Suprapubic skin (tissue), 4 donors: ENCODE measurements around the gene KLHL1. TPM values are rescaled to one million over a fixed set of nuclear protein-coding genes. Genes with fewer than 3 reads are reported as not detected.

ENCODE experiments used
- DNase-seq, 2 donors: peaks; one replicate each; pipeline ENCODE4 v3.0.0-alpha.2; 2019; ENCODE audit warnings: low spot score in 2 of 2
- H3K27ac ChIP-seq: fragments of 200-600 bp; sonication (generic); one replicate; pipeline ENCODE4 v1.5.1; 2019
- H3K27me3 ChIP-seq: fragments of 200-600 bp; sonication (generic); one replicate; pipeline ENCODE4 v1.5.1; 2019
- H3K36me3 ChIP-seq: fragments of 200-600 bp; sonication (generic); one replicate; pipeline ENCODE4 v1.5.1; 2019
- H3K4me1 ChIP-seq: fragments of 200-600 bp; sonication (generic); one replicate; pipeline ENCODE4 v1.5.1; 2019
- H3K4me3 ChIP-seq: fragments of 200-600 bp; sonication (generic); one replicate; pipeline ENCODE4 v1.5.1; 2019; ENCODE audit warnings: mild to moderate bottlenecking
- H3K9me3 ChIP-seq: fragments of 200-600 bp; sonication (generic); one replicate; pipeline ENCODE4 v1.5.1; 2019
- EP300 ChIP-seq: sonication (generic); formaldehyde crosslinking; IDR thresholded peaks from one replicate; pipeline ENCODE4 v1.6.1; 2017; ENCODE audit warnings: antibody characterized with exemption
- POLR2A ChIP-seq, 2 donors: fragments of 450-650 bp; IDR thresholded peaks; one replicate each; pipeline ENCODE4 v1.6.1; 2017; ENCODE audit warnings: antibody characterized with exemption in 2 of 2, mild to moderate bottlenecking in 2 of 2, moderate library complexity in 2 of 2
- POLR2AphosphoS5 ChIP-seq, 3 donors: sonication (generic); formaldehyde crosslinking; IDR thresholded peaks; one replicate each; pipeline ENCODE4 v1.6.1; 2017; ENCODE audit warnings: antibody characterized with exemption in 3 of 3
- WGBS: methylation state at CpG from one replicate; pipeline ENCODE4 v1.1.5; 2018; 5-methylcytosine and 5-hydroxymethylcytosine counted together
- total RNA-seq, 4 donors: library from RNA; depleted of rRNA; stranded (reverse); fragments of >200 nt; gene quantifications; one replicate each; pipeline ENCODE4 v1.1.0, GENCODE V29; 2016
- TF ChIP-seq, protein P1 (sequence below), 2 donors: fragments of 200-600 bp in 1 of 2; fragments of 450-650 bp in 1 of 2; sonication (generic) in 1 of 2; IDR thresholded peaks; one replicate each; pipeline ENCODE4 v1.5.1; 2016 to 2019; ENCODE audit warnings: antibody characterized with exemption in 2 of 2, mild to moderate bottlenecking in 1 of 2, moderate library complexity in 1 of 2

The KLHL1 gene
- total RNA-seq, 4 donors from 2014 or later = not detected

- Histone ChIP-seq H3K4me1 (no peaks in the 10 kb centered on the region), H3K36me3 (no peaks in the 10 kb centered on the region), H3K4me3 (no peak within 1 kb of the TSS), H3K27ac (no peak within 1 kb of the TSS), H3K9me3 (peaks cover 3% of the 10 kb centered on the region), H3K27me3 (peaks cover 11% of the 10 kb centered on the region)
- DNase-seq = no peak
- TF ChIP-seq POLR2A (IDR thresholded peaks at IDR 0.05) = no peak
- TF ChIP-seq POLR2AphosphoS5 (IDR thresholded peaks at IDR 0.05) = no peak
- WGBS = 7% methylated on average over 52 of the region's 53 CpGs
These were observed 562 bp downstream of the KLHL1 start, which contains the start of gene ATXN8OS for GRCh38 chr13:70107498-70108281. Gene ATXN8OS, plus strand, starts transcription at chr13:70107826.

GRCh38 chr13:70107125-70107497 lies 1.1 kb downstream of the KLHL1 start:
- 28% methylated on average over 9 of the region's 9 CpGs for WGBS
- TF ChIP-seq EP300 = no peak
- TF ChIP-seq, protein P1, sequence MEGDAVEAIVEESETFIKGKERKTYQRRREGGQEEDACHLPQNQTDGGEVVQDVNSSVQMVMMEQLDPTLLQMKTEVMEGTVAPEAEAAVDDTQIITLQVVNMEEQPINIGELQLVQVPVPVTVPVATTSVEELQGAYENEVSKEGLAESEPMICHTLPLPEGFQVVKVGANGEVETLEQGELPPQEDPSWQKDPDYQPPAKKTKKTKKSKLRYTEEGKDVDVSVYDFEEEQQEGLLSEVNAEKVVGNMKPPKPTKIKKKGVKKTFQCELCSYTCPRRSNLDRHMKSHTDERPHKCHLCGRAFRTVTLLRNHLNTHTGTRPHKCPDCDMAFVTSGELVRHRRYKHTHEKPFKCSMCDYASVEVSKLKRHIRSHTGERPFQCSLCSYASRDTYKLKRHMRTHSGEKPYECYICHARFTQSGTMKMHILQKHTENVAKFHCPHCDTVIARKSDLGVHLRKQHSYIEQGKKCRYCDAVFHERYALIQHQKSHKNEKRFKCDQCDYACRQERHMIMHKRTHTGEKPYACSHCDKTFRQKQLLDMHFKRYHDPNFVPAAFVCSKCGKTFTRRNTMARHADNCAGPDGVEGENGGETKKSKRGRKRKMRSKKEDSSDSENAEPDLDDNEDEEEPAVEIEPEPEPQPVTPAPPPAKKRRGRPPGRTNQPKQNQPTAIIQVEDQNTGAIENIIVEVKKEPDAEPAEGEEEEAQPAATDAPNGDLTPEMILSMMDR (IDR thresholded peaks at IDR 0.05) = no peak
- no peak for TF ChIP-seq POLR2A (IDR thresholded peaks at IDR 0.05)
- TF ChIP-seq POLR2AphosphoS5 (IDR thresholded peaks at IDR 0.05) = no peak
- no peaks in the 10 kb centered on the region for H3K36me3 ChIP-seq
- H3K4me1 ChIP-seq = no peaks in the 10 kb centered on the region
- H3K4me3 ChIP-seq = no peak overlapping the region
- no peak for DNase-seq
- no peak overlapping the region for H3K27ac ChIP-seq
- peaks cover 11% of the 10 kb centered on the region for H3K27me3 ChIP-seq
- H3K9me3 ChIP-seq = peaks cover 3% of the 10 kb centered on the region

DNA sequence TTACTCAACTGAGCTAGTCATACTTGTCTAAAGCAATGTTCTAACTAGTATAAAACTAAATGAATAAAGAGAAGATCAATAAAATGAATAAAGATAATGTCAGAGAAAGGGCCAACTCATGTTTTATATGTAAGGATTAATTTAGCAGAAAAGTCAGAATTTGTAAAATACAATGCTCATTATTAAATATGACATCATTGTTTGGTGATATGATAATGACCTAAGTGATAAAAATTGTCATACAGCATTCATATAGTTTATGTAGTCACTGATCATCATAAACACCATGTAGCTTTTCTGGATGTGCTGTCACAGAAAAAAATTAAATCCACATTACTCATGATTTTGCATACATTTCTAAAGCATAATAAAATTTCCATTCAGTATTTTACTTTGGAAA lies 3.8 kb downstream of the KLHL1 start:
- no peak overlapping the region for H3K4me3 ChIP-seq
- H3K9me3 ChIP-seq = no peaks in the 10 kb centered on the region
- no peaks in the 10 kb centered on the region for H3K4me1 ChIP-seq
- no peak overlapping the region for H3K27ac ChIP-seq
- H3K27me3 ChIP-seq = peaks cover 11% of the 10 kb centered on the region
- TF ChIP-seq POLR2AphosphoS5 (IDR thresholded peaks at IDR 0.05) (no peak), EP300 (no peak), POLR2A (IDR thresholded peaks at IDR 0.05) (no peak)
- TF ChIP-seq, protein P1 (IDR thresholded peaks at IDR 0.05) = no peak
- no peak for DNase-seq
- no peaks in the 10 kb centered on the region for H3K36me3 ChIP-seq

DNA sequence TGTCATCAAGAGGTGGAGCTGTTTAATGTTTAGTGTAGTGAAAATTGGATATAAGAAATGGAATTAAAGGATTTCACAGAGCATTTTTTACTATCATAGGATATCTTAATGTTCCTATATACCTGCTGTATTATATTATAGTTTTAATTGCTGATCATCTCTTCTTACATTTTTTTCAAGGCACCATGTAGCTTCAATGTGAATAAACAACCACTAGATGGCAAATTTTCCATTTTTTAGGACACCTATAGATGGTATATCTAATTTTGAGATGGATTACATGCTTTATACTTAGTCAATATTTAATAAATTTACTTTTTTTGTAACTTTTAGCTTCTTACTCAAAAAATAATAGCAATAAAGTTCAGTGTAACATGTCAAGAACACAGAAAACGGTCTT lies 9.6 kb downstream of the KLHL1 start:
- WGBS = 41% methylated on average over 1 of the region's 1 CpG

DNA sequence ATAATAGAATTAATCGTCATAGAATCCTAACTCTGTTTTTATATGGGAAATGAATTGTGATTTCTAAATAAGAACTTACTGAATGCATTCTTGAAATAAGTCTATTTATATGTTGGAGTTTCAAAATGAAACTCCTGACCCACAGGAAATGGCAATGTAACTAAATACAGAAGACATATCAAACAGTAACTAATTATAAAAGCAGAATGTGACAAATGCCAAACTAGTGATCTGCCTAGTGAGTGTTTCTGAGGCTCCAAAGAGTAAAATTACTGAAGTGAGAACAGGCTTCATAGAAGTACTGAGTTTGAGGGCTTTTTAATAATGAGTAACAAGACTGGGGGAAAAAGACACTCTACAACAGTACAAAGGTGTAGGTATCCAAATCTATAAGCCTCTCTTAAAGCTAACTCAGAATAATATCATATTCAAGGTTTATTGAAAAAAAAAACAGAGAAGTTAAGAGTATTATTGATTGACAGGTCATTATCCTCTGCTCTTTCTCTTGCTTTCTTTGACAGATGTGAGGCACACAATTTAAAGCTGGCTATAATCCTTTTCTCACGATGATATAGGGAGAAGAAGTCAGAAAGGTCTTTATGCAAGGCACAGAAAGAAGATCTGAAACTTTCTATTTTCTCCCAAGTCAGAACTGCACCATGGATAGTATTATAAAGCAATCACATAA lies 18.1 kb downstream of the KLHL1 start:
- 71% methylated on average over 2 of the region's 2 CpGs for whole genome bisulfite sequencing
- H3K4me1 ChIP-seq = no peaks in the 10 kb centered on the region
- H3K9me3 ChIP-seq = no peaks in the 10 kb centered on the region
- H3K36me3 ChIP-seq = no peaks in the 10 kb centered on the region
- DNase-seq = no peak
- H3K4me3 ChIP-seq = no peak overlapping the region
- H3K27me3 ChIP-seq = no peaks in the 10 kb centered on the region
- H3K27ac ChIP-seq = no peak overlapping the region
- TF ChIP-seq EP300 = no peak
- TF ChIP-seq, protein P1 (IDR thresholded peaks at IDR 0.05) = no peak
- TF ChIP-seq POLR2AphosphoS5 (IDR thresholded peaks at IDR 0.05) = no peak
- no peak for TF ChIP-seq POLR2A (IDR thresholded peaks at IDR 0.05)

More for the DNA sequence above, 9.6 kb downstream of the KLHL1 start:
- Histone ChIP-seq H3K27ac (no peak overlapping the region), H3K36me3 (no peaks in the 10 kb centered on the region), H3K4me3 (no peak overlapping the region), H3K9me3 (no peaks in the 10 kb centered on the region), H3K27me3 (no peaks in the 10 kb centered on the region), H3K4me1 (no peaks in the 10 kb centered on the region)
- no peak for TF ChIP-seq POLR2A (IDR thresholded peaks at IDR 0.05)
- no peak for TF ChIP-seq POLR2AphosphoS5 (IDR thresholded peaks at IDR 0.05)
- no peak for TF ChIP-seq EP300
- TF ChIP-seq, protein P1 (IDR thresholded peaks at IDR 0.05) = no peak
- no peak for DNase-seq
